Left ventricle myocardium inferior (tissue), 1 donor: ENCODE results near the gene CLCN4. TPM values are rescaled to one million over a fixed set of nuclear protein-coding genes. Genes with fewer than 3 reads are reported as not detected.

Experiments
- DNase-seq: peaks from one replicate; pipeline ENCODE4 v3.0.0-alpha.2; 2020
- H3K27ac ChIP-seq: fragments of 200-600 bp; replicated peaks from 2 replicates; pipeline ENCODE4 v1.8.0; 2021
- H3K27me3 ChIP-seq: fragments of 200-600 bp; 2 replicates; pipeline ENCODE4 v1.8.0; 2021; ENCODE audit warnings: low read depth
- H3K36me3 ChIP-seq: fragments of 200-600 bp; 2 replicates; pipeline ENCODE4 v1.8.0; 2021
- H3K4me1 ChIP-seq: fragments of 200-600 bp; 2 replicates; pipeline ENCODE4 v1.8.0; 2021
- H3K4me3 ChIP-seq: fragments of 200-600 bp; 2 replicates; pipeline ENCODE4 v1.8.0; 2021; ENCODE audit warnings: mild to moderate bottlenecking, moderate library complexity
- H3K9me3 ChIP-seq: fragments of 200-600 bp; replicated peaks from 2 replicates; pipeline ENCODE4 v1.8.0; 2021
- CTCF ChIP-seq: fragments of 200-600 bp; IDR thresholded peaks from 2 replicates; pipeline ENCODE4 v1.8.0; 2021; ENCODE audit warnings: antibody characterized with exemption, mild to moderate bottlenecking, borderline replicate concordance
- intact Hi-C: fragments of 100-400 bp; cut with micrococcal nuclease; formaldehyde crosslinking; loops from one replicate; pipeline ENCODE4 v1.11.0; 2022
- total RNA-seq: library from RNA; stranded (reverse); fragmentation: NEBNext Ultra II Directional; extraction: Animal tissue kit (Norgen Biotek cat#: 25700); gene quantifications from one replicate; pipeline ENCODE4 v1.2.1, GENCODE V29; 2021
- donor health status: DM: no; HTN: yes; CAD: no; lungs with severe emphysema.

The CLCN4 gene
- total RNA-seq, 1 donor from 2014 or later: 36.1 TPM

GRCh38 chrX:10169175-10169574 lies 12.4 kb downstream of the CLCN4 start:
- no peak for DNase-seq
- H3K27me3 ChIP-seq: no peaks in the 10 kb centered on the region
- no peaks in the 10 kb centered on the region for H3K36me3 ChIP-seq
- no peak for TF ChIP-seq CTCF
- no peaks in the 10 kb centered on the region for H3K9me3 ChIP-seq
- H3K4me3 ChIP-seq: no peak overlapping the region
- peaks cover 17% of the 10 kb centered on the region for H3K4me1 ChIP-seq
- intact Hi-C loops: no loop called here
- H3K27ac ChIP-seq: no peak overlapping the region

GRCh38 chrX:10171249-10171648 lies 14.5 kb downstream of the CLCN4 start:
- TF ChIP-seq CTCF: no peak
- Histone ChIP-seq H3K27ac (no peak overlapping the region), H3K4me3 (no peak overlapping the region), H3K4me1 (peaks cover 18% of the 10 kb centered on the region), H3K27me3 (no peaks in the 10 kb centered on the region), H3K36me3 (no peaks in the 10 kb centered on the region), H3K9me3 (no peaks in the 10 kb centered on the region)
- no peak for DNase-seq
- intact Hi-C loops: no loop called here

GRCh38 chrX:10172877-10173276 lies 16.1 kb downstream of the CLCN4 start:
- intact Hi-C loops: no loop called here
- Histone ChIP-seq H3K9me3 (no peaks in the 10 kb centered on the region), H3K27me3 (no peaks in the 10 kb centered on the region), H3K4me1 (peaks cover 23% of the 10 kb centered on the region), H3K36me3 (no peaks in the 10 kb centered on the region), H3K4me3 (no peak overlapping the region), H3K27ac (no peak overlapping the region)
- no peak for TF ChIP-seq CTCF
- DNase-seq: no peak

- H3K4me3 ChIP-seq: no peak overlapping the region
- DNase-seq: no peak
- H3K4me1 ChIP-seq: peaks cover 28% of the 10 kb centered on the region
- H3K27ac ChIP-seq: no peak overlapping the region
- intact Hi-C loops: no loop called here
- H3K27me3 ChIP-seq: no peaks in the 10 kb centered on the region
- no peak for TF ChIP-seq CTCF
- H3K9me3 ChIP-seq: no peaks in the 10 kb centered on the region
- H3K36me3 ChIP-seq: no peaks in the 10 kb centered on the region
Measured at GRCh38 chrX:10173331-10173900, 16.6 kb downstream of the CLCN4 start.

- Histone ChIP-seq H3K36me3 (no peaks in the 10 kb centered on the region), H3K27me3 (no peaks in the 10 kb centered on the region), H3K9me3 (no peaks in the 10 kb centered on the region), H3K4me1 (peaks cover 29% of the 10 kb centered on the region), H3K27ac (no peak overlapping the region), H3K4me3 (no peak overlapping the region)
- TF ChIP-seq CTCF: no peak
- no peak for DNase-seq
- intact Hi-C loops: no loop called here
Measured at GRCh38 chrX:10174051-10174450, 17.3 kb downstream of the CLCN4 start.
